K562 (cell line): Measurements from ENCODE around the gene RTL10. TPM values are rescaled to one million over a fixed set of nuclear protein-coding genes. Genes with fewer than 3 reads are reported as not detected.

ENCODE experiments used
- ATAC-seq: fragments of 200-7000 bp; cut with Tn5 transposase; 3 replicates; pipeline ENCODE4 v1.9.1; 2020; ENCODE audit warnings: moderate library complexity
- BruUV-seq: library from RNA; stranded (reverse); fragments of 400-500 nt; replicated peaks from 2 replicates; lab custom pipeline; 2021; lab: Mats Ljungman, UMichigan
- CTCF ChIA-PET: fragments of 300-600 bp; formaldehyde crosslinking; extraction: SDS; loops from one replicate; lab custom pipeline; 2021; ENCODE audit warnings: low intra/inter-chr PET ratio; lab: Yijun Ruan, JAX
- POLR2A ChIA-PET: fragments of 300-600, 350-650 bp; sonication (Branson Sonifier 250); formaldehyde crosslinking; extraction: SDS; loops from one replicate; lab custom pipeline; 2021; ENCODE audit warnings: antibody characterized with exemption, inconsistent platforms; lab: Yijun Ruan, JAX
- DNase-seq, 4 experiments: peaks; one replicate each; pipeline versions ENCODE4 v3.0.0 to v3.0.0-alpha.2; 2011 to 2018; ENCODE audit warnings: low spot score in 3 of 4, mixed read lengths in 3 of 4; ENCODE audit errors: extremely low read depth in 1 of 4
- FAIRE-seq: peaks from 2 replicates; lab custom pipeline; 2011; peaks lifted over from hg19 to GRCh38; lab: Jason Lieb, UNC
- H2AFZ ChIP-seq: 2 replicates; pipeline ENCODE4 v1.6.0; 2011; ENCODE audit warnings: low read depth, low read length, control low read depth, inconsistent platforms
- H3K27ac ChIP-seq: fragments of 200-600 bp; 3 replicates; pipeline ENCODE4 v1.8.0; 2011; ENCODE audit warnings: low read depth, mild to moderate bottlenecking, control low read depth, inconsistent platforms, low read length, moderate library complexity, mixed read lengths; ENCODE audit errors: extremely low read depth
- H3K27me3 ChIP-seq, 2 experiments: fragments of 300-600 bp in 1 of 2; 2 replicates in 1 of 2; 3 replicates in 1 of 2; pipeline versions ENCODE4 v1.6.0 to v1.8.0; 2011; ENCODE audit warnings: inconsistent platforms in 2 of 2, low read length in 2 of 2, mild to moderate bottlenecking in 1 of 2, mixed read lengths in 1 of 2, moderate library complexity in 1 of 2; ENCODE audit not compliant: control insufficient read depth in 2 of 2, insufficient read depth in 2 of 2
- H3K36me3 ChIP-seq: fragments of 300-600 bp; 3 replicates; pipeline ENCODE4 v1.8.0; 2011; ENCODE audit warnings: mild to moderate bottlenecking, low read length, inconsistent platforms; ENCODE audit not compliant: control insufficient read depth, insufficient read depth
- H3K4me1 ChIP-seq, 2 experiments: fragments of 200-600 bp in 1 of 2; replicated peaks in 1 of 2; 2 replicates in 1 of 2; 3 replicates in 1 of 2; pipeline versions ENCODE4 v1.5.1 to v1.8.0; 2011; ENCODE audit warnings: inconsistent platforms in 2 of 2, low read length in 2 of 2, mild to moderate bottlenecking in 1 of 2, mixed read lengths in 1 of 2, moderate library complexity in 1 of 2; ENCODE audit not compliant: control insufficient read depth in 2 of 2, insufficient read depth in 2 of 2
- H3K4me2 ChIP-seq: 2 replicates; pipeline ENCODE4 v1.6.1; 2011; ENCODE audit warnings: low read length, control low read depth, inconsistent platforms, mixed read lengths; ENCODE audit not compliant: insufficient read depth
- H3K4me3 ChIP-seq: fragments of 200-600 bp; sonication (generic), shearing (Covaris generic); 2 replicates; pipeline ENCODE4 v1.5.1; 2016; ENCODE audit warnings: control low read depth, inconsistent platforms
- H3K79me2 ChIP-seq: fragments of 200-600 bp; 3 replicates; pipeline ENCODE4 v1.8.0; 2011; ENCODE audit warnings: low read length, inconsistent platforms; ENCODE audit not compliant: control insufficient read depth, insufficient read depth
- H3K9ac ChIP-seq, 2 experiments: 2 replicates each; pipeline versions ENCODE4 v1.6.0 to v1.6.1; 2011; ENCODE audit warnings: low read depth in 2 of 2, low read length in 2 of 2, control low read depth in 1 of 2, inconsistent platforms in 1 of 2, mild to moderate bottlenecking in 1 of 2, mixed read lengths in 1 of 2; ENCODE audit not compliant: insufficient read depth in 1 of 2
- H3K9me1 ChIP-seq: one replicate; pipeline ENCODE4 v1.6.0; 2011; ENCODE audit warnings: inconsistent platforms, mild to moderate bottlenecking, low read length, moderate library complexity; ENCODE audit not compliant: control insufficient read depth, insufficient read depth
- H3K9me3 ChIP-seq: replicated peaks from 2 replicates; pipeline ENCODE4 v1.5.1; 2011; ENCODE audit warnings: low read depth, low read length, inconsistent platforms; ENCODE audit not compliant: control insufficient read depth, insufficient read depth
- H4K20me1 ChIP-seq: replicated peaks from 2 replicates; pipeline ENCODE4 v1.6.1; 2011; ENCODE audit warnings: low read length, inconsistent platforms, mixed read lengths; ENCODE audit not compliant: control insufficient read depth, insufficient read depth
- BRD4 ChIP-seq: fragments of 200-600 bp; sonication (generic); IDR thresholded peaks from 2 replicates; pipeline ENCODE4 v1.6.1; 2017; ENCODE audit warnings: inconsistent platforms
- ETS1 ChIP-seq: conservative IDR thresholded peaks from 2 replicates; pipeline ENCODE4 v1.6.1; 2011; ENCODE audit warnings: low read depth, mild to moderate bottlenecking, low read length; ENCODE audit not compliant: control insufficient read depth
- ETV6 ChIP-seq, 3 experiments: fragments of 150-350 bp in 1 of 3; sonication (generic) in 1 of 3; formaldehyde crosslinking in 1 of 3; IDR thresholded peaks; 2 replicates each; pipeline versions ENCODE4 v1.6.1 to v1.8.0; 2014 to 2022; ENCODE audit warnings: borderline replicate concordance in 2 of 3, low read depth in 2 of 3, antibody characterized with exemption in 1 of 3, low read length in 1 of 3, mild to moderate bottlenecking in 1 of 3, missing genetic modification reagents in 1 of 3
- HDAC3 ChIP-seq: fragments of 450-650 bp; IDR thresholded peaks from 2 replicates; pipeline ENCODE4 v1.6.1; 2018; ENCODE audit warnings: borderline replicate concordance, mild to moderate bottlenecking, moderate library complexity; ENCODE audit not compliant: partially characterized antibody
- HNRNPK ChIP-seq: fragments of 200-400 bp; formaldehyde crosslinking; IDR thresholded peaks from one replicate; pipeline ENCODE4 v1.6.1; 2018; ENCODE audit warnings: mild to moderate bottlenecking, low read depth, low read length; ENCODE audit not compliant: poor library complexity, severe bottlenecking
- PHF8 ChIP-seq: fragments of 200-600 bp; sonication (generic); IDR thresholded peaks from 2 replicates; pipeline ENCODE4 v1.6.1; 2012; ENCODE audit warnings: mixed run types, mild to moderate bottlenecking, inconsistent platforms, low read length, moderate library complexity, borderline replicate concordance
- RBM14 ChIP-seq: fragments of 200-400 bp; formaldehyde crosslinking; IDR thresholded peaks from 2 replicates; pipeline ENCODE4 v1.6.1; 2018; ENCODE audit warnings: low read depth, mild to moderate bottlenecking, low read length, moderate library complexity, borderline replicate concordance; ENCODE audit not compliant: insufficient read depth
- TAL1 ChIP-seq: fragments of 450-650 bp; IDR thresholded peaks from 2 replicates; pipeline ENCODE4 v1.6.1; 2016; ENCODE audit warnings: mild to moderate bottlenecking
- THAP12 ChIP-seq: fragments of 250-450 bp; sonication (Bioruptor Pico); IDR thresholded peaks from 2 replicates; pipeline ENCODE4 v1.9.0; 2021; ENCODE audit warnings: mild to moderate bottlenecking, inconsistent platforms
- ZNF696 ChIP-seq: fragments of 250-450 bp; sonication (Bioruptor Pico); conservative IDR thresholded peaks from 2 replicates; pipeline ENCODE4 v1.4.0; 2020; ENCODE audit warnings: mild to moderate bottlenecking, moderate library complexity
- WGBS: fragments of 100-300 bp; shearing (Covaris generic); methylation state at CpG from one replicate; pipeline ENCODE4 v1.1.6; 2016; ENCODE audit warnings: low coverage, mixed read lengths; ENCODE audit not compliant: insufficient coverage; ENCODE audit errors: missing lambda C conversion rate; 5-methylcytosine and 5-hydroxymethylcytosine counted together
- in situ Hi-C: fragments of 300-500 bp; cut with MboI; formaldehyde crosslinking; loops from 4 replicates; pipeline ENCODE4 v1.15.0; 2018; ENCODE audit warnings: inconsistent platforms, mixed read lengths
- intact Hi-C: fragments of 100-400 bp; cut with micrococcal nuclease; formaldehyde crosslinking; loops from 2 replicates; pipeline ENCODE4 v1.14.2; 2022
- polyA plus RNA-seq, 8 experiments: library from polyadenylated mRNA; depleted of rRNA in 4 of 8; stranded (reverse) in 5 of 8; unstranded in 3 of 8; fragments of >200 nt; fragmentation: Nextera tagmentation in 2 of 8; fragmentation: Illumina TruSeq in 1 of 8; extraction: Ambion mirVana in 2 of 8; extraction: Trizol in 1 of 8; gene quantifications; 2 replicates each; pipeline versions ENCODE4 v1.2.1 to v1.2.3, GENCODE V29; 2011 to 2014; ENCODE audit warnings: inconsistent platforms in 1 of 8, missing spikeins in 1 of 8
- total RNA-seq, 7 experiments: library from RNA; depleted of rRNA in 6 of 7; stranded (reverse); fragments of >200 nt in 6 of 7; fragmentation: Illumina TruSeq in 2 of 7; extraction: Trizol in 2 of 7; gene quantifications; 2 replicates each; pipeline versions ENCODE4 v1.2.1 to v1.2.3, GENCODE V29; 2011 to 2021; ENCODE audit warnings: low replicate concordance in 1 of 7

RTL10 gene
- total and polyA plus RNA-seq, 9 of the 15 experiments (the other 6 are each of a cell fraction or from before 2014, with no cell fraction given), result 19.8 to 75.5 (median 32.5) TPM

- TF ChIP-seq ZNF696 (CRISPR knock-in tag), result no peak
These were observed 44.1 kb downstream of the RTL10 start (continued) for GRCh38 chr22:19810381-19811201.

GRCh38 chr22:19809741-19810140 lies 44.9 kb downstream of the RTL10 start:
- no TSS peak for BruUV-seq
- no peak overlapping the region for H3K4me3 ChIP-seq
- H3K9me3 ChIP-seq, result no peaks in the 10 kb centered on the region
- intact Hi-C loops (loop anchor here (2.0 kb wide), 1 partner anchor 19 kb away; no protein-coding TSS in a partner anchor), in situ Hi-C loops (no loop called here)
- ChIA-PET POLR2A (interaction anchor here (0.7 to 5.7 kb wide), 8 partner anchors 9 to 49 kb away, joined by 3 to 43 read pairs (median 5); partner anchors contain the start of gene TBX1), CTCF (no interaction called here)
- H3K4me2 ChIP-seq, result no peak overlapping the region
- no peaks in the 10 kb centered on the region for H3K79me2 ChIP-seq
- peak overlapping the region in 1 of 2 experiments; percentile 67; a peak in 2 of 4 replicates for H3K9ac ChIP-seq
- 0 out of 3 replicates have a peak, but pooled peaks cover 3% of the 10 kb centered on the region for H3K36me3 ChIP-seq
- peaks cover 17 to 65% of the 10 kb centered on the region in 2 experiments for H3K4me1 ChIP-seq
- ATAC-seq (no peak), FAIRE-seq (no peak), DNase-seq (no peak)
- no peaks in the 10 kb centered on the region for H3K9me1 ChIP-seq
- H2AFZ ChIP-seq, result no peak overlapping the region
- peaks cover 27% of the 10 kb centered on the region for H4K20me1 ChIP-seq
- H3K27ac ChIP-seq, result no peak overlapping the region
- H3K27me3 ChIP-seq, result no peaks in the 10 kb centered on the region
- WGBS, result 66% methylated on average over 3 of the region's 3 CpGs
- TF ChIP-seq THAP12 (CRISPR knock-in tag) (0 out of 2 replicates have a peak, but pooled peaks have one; percentile 8), ETS1 (no peak), HDAC3 (no peak), TAL1 (no peak), HNRNPK (no peak), BRD4 (no peak), PHF8 (no peak), ETV6 (IDR thresholded peaks at IDR 0.05; ENCODE audit: borderline replicate concordance in 1 of 2, low read depth in 2 of 2, low read length in 1 of 2) (no peak), ETV6 (CRISPR knock-in tag; IDR thresholded peaks at IDR 0.05; ENCODE audit: borderline replicate concordance) (no peak), RBM14 (no peak)
